SU-DHL-6 (cell line): ENCODE data around the gene MMP23B.

ENCODE experiments used
- H2AFZ ChIP-seq: fragments of 200-600 bp; sonication (generic); 2 replicates; pipeline ENCODE4 v1.6.1; 2014; ENCODE audit warnings: low read depth, mild to moderate bottlenecking, moderate library complexity, mixed read lengths, antibody characterized with exemption, low read length; ENCODE audit not compliant: severe bottlenecking
- H3F3A ChIP-seq: fragments of 200-600 bp; shearing (Covaris generic); 2 replicates; pipeline ENCODE4 v1.6.0; 2016; ENCODE audit warnings: antibody characterized with exemption, mild to moderate bottlenecking; ENCODE audit not compliant: insufficient read depth
- H3K27ac ChIP-seq: fragments of 200-600 bp; sonication (generic); 2 replicates; pipeline ENCODE4 v1.5.1; 2016; ENCODE audit warnings: low read depth, mild to moderate bottlenecking, low read length, moderate library complexity, mixed read lengths
- H3K27me3 ChIP-seq: fragments of 200-600 bp; sonication (generic), shearing (Covaris generic); 2 replicates; pipeline ENCODE4 v1.6.0; 2014; ENCODE audit warnings: mild to moderate bottlenecking, low read length
- H3K36me3 ChIP-seq: fragments of 200-600 bp; sonication (generic); 2 replicates; pipeline ENCODE4 v1.6.1; 2014; ENCODE audit warnings: mild to moderate bottlenecking, low read length, mixed read lengths
- H3K4me2 ChIP-seq: fragments of 300-600, 200-600 bp; shearing (Covaris generic), sonication (generic); 2 replicates; pipeline ENCODE4 v1.6.0; 2014; ENCODE audit warnings: low read length, low read depth, mild to moderate bottlenecking; ENCODE audit not compliant: poor library complexity, severe bottlenecking
- H3K4me3 ChIP-seq: fragments of 200-600 bp; sonication (generic); 2 replicates; pipeline ENCODE4 v1.5.1; 2014; ENCODE audit warnings: antibody characterized with exemption, low read length, mild to moderate bottlenecking, mixed read lengths; ENCODE audit not compliant: insufficient read depth, poor library complexity, severe bottlenecking
- H3K79me2 ChIP-seq: fragments of 200-600 bp; sonication (generic); 2 replicates; pipeline ENCODE4 v1.6.1; 2014; ENCODE audit warnings: mild to moderate bottlenecking, low read length, moderate library complexity; ENCODE audit not compliant: insufficient read depth
- H3K9ac ChIP-seq: fragments of 200-600 bp; sonication (generic); 2 replicates; pipeline ENCODE4 v1.7.0; 2014; ENCODE audit warnings: mild to moderate bottlenecking, low read length
- H3K9me2 ChIP-seq: fragments of 200-600 bp; sonication (generic); replicated peaks from 2 replicates; pipeline ENCODE4 v1.6.1; 2014; ENCODE audit warnings: low read length; ENCODE audit not compliant: insufficient read depth
- H3K9me3 ChIP-seq: fragments of 200-600 bp; sonication (generic); 2 replicates; pipeline ENCODE4 v1.6.1; 2014; ENCODE audit warnings: low read length, mixed read lengths; ENCODE audit not compliant: insufficient read depth
- H4K20me1 ChIP-seq: fragments of 200-600 bp; sonication (generic); 2 replicates; pipeline ENCODE4 v1.6.1; 2014; ENCODE audit warnings: low read depth, mild to moderate bottlenecking, antibody characterized with exemption, low read length, moderate library complexity, mixed read lengths
- CTCF ChIP-seq: fragments of 200-600 bp; sonication (generic); IDR thresholded peaks from one replicate; pipeline ENCODE4 v1.5.1; 2017; ENCODE audit warnings: antibody characterized with exemption, mild to moderate bottlenecking, low read length, moderate library complexity; ENCODE audit not compliant: insufficient read depth, poor library complexity, severe bottlenecking
- EZH2phosphoT487 ChIP-seq: fragments of 200-600 bp; sonication (generic), shearing (Covaris generic); conservative IDR thresholded peaks from 2 replicates; pipeline ENCODE4 v1.6.1; 2018; ENCODE audit warnings: mild to moderate bottlenecking, antibody characterized with exemption, low read length, moderate library complexity, mixed read lengths

The MMP23B gene

GRCh38 chr1:1600861-1601563 is 31.0 kb upstream of the MMP23B start:
- Histone ChIP-seq H3F3A (no peaks in the 10 kb centered on the region), H3K9me3 (no peaks in the 10 kb centered on the region), H3K27ac (no peak overlapping the region), H3K36me3 (no peaks in the 10 kb centered on the region), H3K9me2 (no peaks in the 10 kb centered on the region), H3K4me3 (no peak overlapping the region), H2AFZ (no peak overlapping the region), H3K4me2 (no peak overlapping the region), H3K9ac (no peak overlapping the region), H3K27me3 (no peaks in the 10 kb centered on the region), H3K79me2 (no peaks in the 10 kb centered on the region), H4K20me1 (no peaks in the 10 kb centered on the region)
- TF ChIP-seq EZH2phosphoT487 (no peak), CTCF (no peak)

DNA sequence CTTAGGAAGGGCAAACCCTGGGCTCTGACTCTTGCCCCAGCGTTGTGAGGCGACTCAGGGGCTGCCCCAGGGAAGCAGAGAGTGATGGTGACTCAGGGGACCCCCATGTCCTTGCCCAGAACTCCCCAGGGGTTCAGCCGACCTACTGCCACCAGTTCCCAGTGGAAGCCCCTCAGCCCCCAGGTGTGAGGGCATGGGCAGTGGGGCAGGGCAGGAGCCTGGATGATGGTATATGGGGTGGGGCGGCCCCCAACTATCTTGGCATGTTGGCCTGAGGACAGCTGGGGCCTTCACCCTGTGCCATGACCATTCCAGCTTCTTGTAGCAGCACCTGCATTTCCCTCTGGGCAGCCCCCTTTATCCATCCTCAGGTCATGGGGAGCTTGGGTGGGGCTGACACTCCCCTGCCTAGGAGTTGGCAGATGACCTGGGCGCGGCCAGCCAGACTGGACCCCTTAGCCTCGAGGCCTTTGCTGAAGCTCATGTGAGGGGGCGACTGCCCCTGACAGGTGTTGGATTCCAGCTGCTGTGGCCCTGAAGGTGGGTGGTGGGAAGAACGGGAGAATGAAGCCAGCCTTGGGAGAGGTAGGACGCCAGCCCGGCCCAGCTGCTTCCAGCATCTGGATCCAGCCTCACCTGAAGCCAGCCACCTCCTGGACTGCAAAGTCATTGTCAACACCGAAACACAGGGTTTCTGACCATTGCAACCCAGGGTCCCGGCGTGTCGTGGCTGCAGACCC is 30.2 kb upstream of the MMP23B start:
- no peaks in the 10 kb centered on the region for H3K9me3 ChIP-seq
- no peaks in the 10 kb centered on the region for H4K20me1 ChIP-seq
- H2AFZ ChIP-seq = no peak overlapping the region
- no peak overlapping the region for H3K9ac ChIP-seq
- no peaks in the 10 kb centered on the region for H3K27me3 ChIP-seq
- H3K79me2 ChIP-seq = no peaks in the 10 kb centered on the region
- H3F3A ChIP-seq = no peaks in the 10 kb centered on the region
- no peaks in the 10 kb centered on the region for H3K36me3 ChIP-seq
- no peaks in the 10 kb centered on the region for H3K9me2 ChIP-seq
- TF ChIP-seq EZH2phosphoT487 (no peak), CTCF (no peak)
- no peak overlapping the region for H3K4me2 ChIP-seq
- no peak overlapping the region for H3K27ac ChIP-seq
- no peak overlapping the region for H3K4me3 ChIP-seq

DNA sequence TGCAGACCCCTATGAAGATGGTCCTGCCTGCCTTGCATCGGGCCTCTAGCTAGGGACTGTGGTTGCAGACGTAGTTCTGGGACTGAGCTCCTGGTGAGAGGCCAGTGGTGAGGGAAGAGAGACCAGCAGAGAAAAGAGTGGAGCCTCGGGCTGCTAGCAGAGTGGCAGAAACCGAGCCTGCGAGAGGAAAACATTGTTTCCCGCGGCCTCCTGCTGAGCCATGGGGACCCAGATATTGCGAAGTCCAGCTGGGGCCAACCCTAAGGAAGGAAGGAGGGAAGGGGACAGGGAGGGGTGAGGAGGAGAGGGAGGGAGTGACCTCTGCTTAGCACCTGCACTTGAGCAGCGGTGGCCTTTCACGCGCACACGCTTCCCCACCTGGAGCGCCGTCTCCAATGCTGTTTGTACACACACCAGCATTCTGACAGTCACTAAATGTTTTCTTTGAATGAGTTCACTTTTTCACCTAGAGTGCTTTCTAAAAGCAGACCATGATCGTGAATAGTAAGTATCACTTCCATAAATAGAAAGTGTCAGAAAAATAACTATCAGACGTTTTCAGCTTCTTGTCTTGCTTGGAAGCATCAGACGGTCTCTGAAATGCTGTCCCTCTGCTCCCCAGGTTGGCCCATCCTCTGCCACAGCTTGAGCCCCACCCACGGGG is 29.5 kb upstream of the MMP23B start:
- Histone ChIP-seq H3K9me3 (no peaks in the 10 kb centered on the region), H3K79me2 (no peaks in the 10 kb centered on the region), H3F3A (no peaks in the 10 kb centered on the region), H3K27me3 (no peaks in the 10 kb centered on the region), H3K27ac (no peak overlapping the region), H3K9ac (no peak overlapping the region), H3K4me3 (no peak overlapping the region), H2AFZ (no peak overlapping the region), H4K20me1 (no peaks in the 10 kb centered on the region), H3K9me2 (no peaks in the 10 kb centered on the region), H3K36me3 (no peaks in the 10 kb centered on the region), H3K4me2 (no peak overlapping the region)
- TF ChIP-seq EZH2phosphoT487 (no peak), CTCF (no peak)
